ENCODE measurements around the gene UBTD1.

Gene UBTD1

GRCh38 chr10:97546456-97547270 is 47.9 kb downstream of the UBTD1 start:
- H3K4me3 ChIP-seq (ENCODE audit: low read length), result no peak overlapping the region
- no peak for DNase-seq (ENCODE audit: low read depth)
- no peak for TF ChIP-seq CTCF (IDR thresholded peaks at IDR 0.05; ENCODE audit: insufficient read depth, low read depth, low read length, missing control alignments)

- TF ChIP-seq CTCF (IDR thresholded peaks at IDR 0.05; ENCODE audit: insufficient read depth, low read depth, low read length, missing control alignments), result no peak
- DNase-seq (ENCODE audit: low read depth), result no peak
- no peak overlapping the region for H3K4me3 ChIP-seq (ENCODE audit: low read length)
These were observed 48.5 kb downstream of the UBTD1 start for GRCh38 chr10:97547271-97547600.

DNA sequence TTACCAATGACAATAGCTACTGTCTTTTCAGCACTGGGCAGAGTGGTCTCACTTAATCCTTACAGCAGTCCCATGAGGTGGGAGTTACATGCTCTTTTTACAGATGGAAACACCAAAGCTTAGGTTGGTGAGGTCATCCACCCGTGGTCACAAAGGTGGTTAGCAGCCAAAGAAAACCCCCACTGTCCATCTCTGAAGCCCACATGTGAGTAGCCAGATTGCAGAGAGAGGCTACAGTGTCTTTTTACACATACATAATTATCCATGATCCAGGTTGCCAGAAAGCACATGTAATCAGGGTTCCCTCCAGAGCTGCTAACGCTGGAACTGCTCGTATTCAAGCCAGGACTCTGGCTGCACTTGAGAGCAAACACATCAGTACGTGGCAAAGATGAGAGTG is 49.2 kb downstream of the UBTD1 start:
- H3K4me3 ChIP-seq (ENCODE audit: low read length), result no peak overlapping the region
- no peak for DNase-seq (ENCODE audit: low read depth)
- TF ChIP-seq CTCF (IDR thresholded peaks at IDR 0.05; ENCODE audit: insufficient read depth, low read depth, low read length, missing control alignments), result no peak

DNA sequence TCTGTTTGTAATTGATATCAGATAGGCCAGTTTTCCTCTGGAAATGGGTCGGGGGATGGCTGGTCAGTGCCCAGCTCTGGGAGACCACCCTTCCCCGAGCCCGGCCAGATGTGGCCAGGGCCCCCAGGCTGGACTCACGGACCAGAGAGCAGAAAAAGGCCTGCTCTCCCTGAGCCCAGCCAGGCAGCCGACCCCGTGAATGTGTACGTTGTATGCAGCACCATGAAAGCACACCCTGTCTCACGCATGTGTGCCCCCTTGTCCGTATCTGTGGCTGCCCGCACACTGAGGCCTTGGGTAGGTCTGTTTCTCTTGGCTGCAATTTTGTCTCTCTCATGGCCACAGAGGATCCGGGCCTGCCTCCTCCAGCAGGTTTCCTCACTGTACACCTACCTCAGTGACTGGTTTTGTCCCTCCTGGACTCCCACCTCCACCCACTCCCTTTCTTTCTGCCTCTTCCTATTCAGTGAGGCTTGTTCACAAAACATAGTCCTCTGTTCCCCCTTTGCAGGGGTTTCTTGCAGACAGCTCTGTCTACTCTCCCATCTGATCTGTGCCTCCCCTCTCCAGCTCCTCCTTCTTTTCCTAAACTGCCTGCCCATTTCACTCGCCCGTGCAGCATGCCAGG is 50.2 kb downstream of the UBTD1 start:
- DNase-seq (ENCODE audit: low read depth), result no peak
- no peak for TF ChIP-seq CTCF (IDR thresholded peaks at IDR 0.05; ENCODE audit: insufficient read depth, low read depth, low read length, missing control alignments)
- H3K4me3 ChIP-seq (ENCODE audit: low read length), result no peak overlapping the region

- no peak for TF ChIP-seq CTCF (IDR thresholded peaks at IDR 0.05; ENCODE audit: insufficient read depth, low read depth, low read length, missing control alignments)
- no peak overlapping the region for H3K4me3 ChIP-seq (ENCODE audit: low read length)
- peak; percentile 73 for DNase-seq (ENCODE audit: low read depth)
These were observed 51.0 kb downstream of the UBTD1 start for GRCh38 chr10:97549587-97550322.

- no peak for DNase-seq (ENCODE audit: low read depth)
- TF ChIP-seq CTCF (IDR thresholded peaks at IDR 0.05; ENCODE audit: insufficient read depth, low read depth, low read length, missing control alignments), result no peak
- no peak overlapping the region for H3K4me3 ChIP-seq (ENCODE audit: low read length)
These were observed 51.8 kb downstream of the UBTD1 start for GRCh38 chr10:97550336-97551149.
